Fibroblast of skin of scalp (primary cell): ENCODE data around the gene SIGLEC8.
"Not testable (repeated sequence)": the region's sequence is repeated elsewhere in the genome, so short reads cannot be mapped to it uniquely, and the experiment has no call there.

ENCODE experiments used
- DNase-seq: peaks from one replicate; pipeline ENCODE4 v3.0.0-alpha.2; 2013

SIGLEC8 gene

DNA sequence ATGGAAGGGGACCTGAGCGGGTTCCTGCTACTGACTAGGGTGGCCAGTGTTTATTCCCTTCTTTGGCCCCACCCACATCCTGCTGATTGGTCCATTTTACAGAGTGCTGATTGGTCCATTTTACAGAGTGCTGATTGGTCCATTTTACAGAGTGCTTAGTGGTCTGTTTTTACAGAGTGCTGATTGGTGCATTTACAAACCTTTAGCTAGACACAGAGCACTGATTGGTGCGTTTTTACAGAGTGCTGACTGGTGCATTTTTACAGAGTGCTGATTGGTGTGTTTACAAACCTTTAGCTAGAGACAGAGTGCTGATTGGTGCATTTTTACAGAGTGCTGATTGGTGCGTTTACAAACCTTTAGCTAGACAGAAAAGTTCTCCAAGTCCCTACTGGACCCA is 10.7 kb downstream of the SIGLEC8 start:
- not testable (repeated sequence) for DNase-seq

DNA sequence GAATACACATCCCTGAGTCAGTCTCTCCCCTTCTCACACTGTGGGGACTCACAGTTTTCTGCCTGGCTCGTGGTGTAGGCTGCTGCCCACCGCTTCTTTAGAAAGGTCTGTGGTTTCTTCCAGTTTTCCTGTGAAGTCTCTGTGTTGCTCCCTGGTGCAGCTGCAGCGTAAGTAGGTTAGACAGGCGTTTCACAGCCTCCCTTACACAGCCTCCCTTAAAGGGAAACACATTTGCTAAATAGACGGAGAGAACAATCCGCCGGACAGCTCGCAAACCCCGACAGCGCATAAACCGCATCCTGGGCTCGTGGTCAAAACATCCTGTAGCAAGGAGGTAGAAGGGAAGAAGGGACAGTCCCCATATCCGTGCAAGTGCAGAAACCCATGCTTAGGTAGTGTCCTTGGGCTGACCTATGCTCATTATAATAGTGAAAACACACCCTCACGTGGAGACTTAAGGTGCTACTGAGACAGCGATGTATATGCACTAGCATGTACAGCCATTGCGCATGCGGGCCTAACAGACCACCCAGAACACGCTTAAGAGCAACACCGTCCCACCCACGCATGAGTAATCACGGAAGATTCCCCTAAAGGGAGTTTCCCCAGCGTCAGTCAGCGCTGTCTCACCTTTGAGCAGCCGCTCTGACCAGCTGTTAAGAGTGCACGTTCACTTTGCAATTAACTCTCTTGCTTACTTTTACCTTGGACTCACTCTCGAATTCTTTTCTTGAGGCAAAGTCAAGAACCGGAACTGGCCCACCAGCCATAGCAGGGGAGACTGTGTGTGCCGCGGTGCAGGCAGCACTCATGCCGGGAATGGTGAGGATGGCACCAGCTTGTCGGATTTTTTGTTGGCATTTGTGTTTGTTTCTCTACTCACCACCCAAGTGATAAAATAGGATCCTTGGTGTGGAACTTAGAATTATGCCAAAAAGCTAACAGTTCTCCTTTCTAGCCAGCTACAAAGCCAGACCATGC is 16.6 kb downstream of the SIGLEC8 start:
- DNase-seq: no peak

DNA sequence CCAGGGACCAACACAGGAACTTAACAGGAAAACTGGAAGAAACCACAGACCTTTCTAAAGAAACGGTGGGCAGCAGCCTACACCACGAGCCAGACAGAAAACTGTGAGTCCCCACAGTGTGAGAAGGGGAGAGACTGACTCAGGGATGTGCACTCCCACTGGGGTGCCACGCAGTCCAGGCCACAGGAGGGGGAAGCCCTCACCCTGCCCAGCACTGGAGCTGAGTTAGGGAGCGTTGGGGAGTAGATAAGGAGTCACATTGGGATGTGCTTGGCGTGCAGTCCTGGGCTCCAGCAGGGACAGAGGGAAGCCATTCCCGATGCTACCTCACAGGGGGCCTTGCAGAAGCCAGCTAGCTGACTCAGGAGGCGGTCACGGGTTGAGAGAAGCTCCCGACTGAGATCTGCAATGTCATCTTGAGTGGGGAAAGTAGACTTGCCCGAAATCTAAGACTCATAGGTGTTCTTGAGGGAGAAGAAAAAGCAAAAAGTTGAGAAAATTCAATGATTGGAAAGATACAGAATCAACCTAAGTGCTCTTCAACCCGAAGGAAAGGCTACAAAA is 17.3 kb downstream of the SIGLEC8 start:
- DNase-seq: no peak

DNA sequence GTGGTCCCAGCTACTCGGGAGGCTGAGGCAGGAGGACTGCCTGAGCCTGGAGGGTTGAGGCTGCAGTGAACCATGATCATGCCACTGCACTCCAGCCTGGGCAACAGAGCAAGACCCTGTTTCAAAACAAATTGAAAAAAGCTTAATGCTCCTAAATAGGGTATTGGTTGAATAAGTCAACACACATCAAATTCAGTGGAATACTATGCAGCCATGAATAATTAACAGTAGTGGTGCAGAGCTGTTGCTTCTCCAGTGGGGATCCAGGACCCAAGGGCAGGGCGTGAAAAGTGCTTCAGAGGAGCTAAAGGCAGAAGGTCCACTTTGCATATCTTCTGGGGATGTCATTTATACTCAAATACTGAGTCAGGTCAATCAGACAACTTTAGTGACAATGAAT is 18.2 kb downstream of the SIGLEC8 start:
- no peak for DNase-seq

DNA sequence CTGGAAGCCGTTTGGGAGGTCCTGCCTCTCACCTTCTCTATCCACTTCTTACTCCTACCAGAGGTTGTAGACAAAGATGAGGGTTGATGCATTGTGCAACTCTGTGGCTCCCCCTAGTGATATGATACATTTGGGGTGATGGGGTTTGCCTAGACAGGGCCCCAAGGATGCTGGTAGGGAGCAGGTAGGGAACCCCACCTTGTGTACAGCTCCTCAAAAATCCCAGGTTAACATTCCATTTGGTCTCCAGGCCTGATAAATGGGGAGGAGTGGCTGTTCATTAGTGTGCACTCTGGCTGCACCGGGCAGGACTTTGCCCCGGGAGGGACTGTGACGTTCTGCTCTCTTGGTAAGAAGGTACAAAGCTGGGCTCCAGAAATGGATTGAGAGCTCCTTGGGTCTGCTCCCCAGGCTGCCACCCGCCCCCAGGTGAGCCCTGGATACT is 19.2 kb downstream of the SIGLEC8 start:
- DNase-seq: no peak

DNA sequence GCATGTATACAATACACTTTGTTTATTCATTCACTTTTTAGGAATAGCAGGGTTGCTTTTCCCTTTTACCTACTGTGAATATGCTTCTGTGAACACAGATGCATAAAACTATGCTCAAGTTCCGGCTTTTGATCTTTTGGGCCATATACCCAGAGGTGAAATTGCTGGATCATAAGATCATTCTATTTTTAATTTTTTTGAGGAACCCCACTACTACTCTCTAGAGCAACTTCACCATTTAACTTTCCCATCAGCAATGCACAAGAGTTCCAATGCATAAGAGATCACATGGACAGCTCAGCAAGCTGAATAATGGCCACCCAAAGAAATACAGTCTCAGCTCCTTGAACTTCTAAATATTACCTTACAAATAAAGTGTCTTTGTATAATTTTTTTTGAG is 23.8 kb downstream of the SIGLEC8 start:
- no peak for DNase-seq

DNA sequence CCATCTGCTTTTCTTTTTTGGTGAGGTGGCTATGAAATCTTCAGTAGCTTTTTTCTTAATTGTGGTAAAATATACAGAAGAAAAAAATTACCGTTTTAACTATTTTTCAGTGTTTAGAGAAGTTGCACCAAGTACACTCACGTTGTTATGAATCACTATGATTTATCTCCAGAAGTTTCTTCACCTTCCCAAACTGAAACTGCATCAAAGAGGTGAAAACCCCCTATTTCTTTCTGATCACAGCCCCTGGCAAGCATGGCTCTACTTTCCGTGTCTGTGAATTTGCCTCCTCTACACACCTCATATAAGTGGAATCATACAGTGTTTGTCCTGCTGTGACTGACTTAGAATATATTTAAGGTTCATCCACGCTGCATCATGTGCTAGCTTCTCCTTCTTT is 25.2 kb downstream of the SIGLEC8 start:
- no peak for DNase-seq

DNA sequence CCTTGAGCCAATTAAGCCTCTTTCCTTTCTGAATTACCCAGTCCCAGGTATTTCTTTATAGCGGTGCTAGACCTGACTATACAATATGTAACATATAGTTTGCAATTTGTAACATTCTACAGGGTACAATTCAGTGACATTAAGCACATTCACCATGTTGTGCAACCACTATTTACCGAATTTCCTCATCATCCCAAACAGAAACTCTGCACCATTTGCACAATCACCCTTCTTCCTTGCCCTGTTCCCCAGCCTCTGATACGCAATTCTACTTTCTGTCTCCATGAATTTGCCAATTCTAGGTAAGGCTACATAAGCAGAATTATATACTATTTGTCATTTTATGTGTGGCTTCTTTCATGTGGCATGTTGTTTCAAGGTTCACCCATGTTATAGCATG is 27.1 kb downstream of the SIGLEC8 start:
- no peak for DNase-seq

DNA sequence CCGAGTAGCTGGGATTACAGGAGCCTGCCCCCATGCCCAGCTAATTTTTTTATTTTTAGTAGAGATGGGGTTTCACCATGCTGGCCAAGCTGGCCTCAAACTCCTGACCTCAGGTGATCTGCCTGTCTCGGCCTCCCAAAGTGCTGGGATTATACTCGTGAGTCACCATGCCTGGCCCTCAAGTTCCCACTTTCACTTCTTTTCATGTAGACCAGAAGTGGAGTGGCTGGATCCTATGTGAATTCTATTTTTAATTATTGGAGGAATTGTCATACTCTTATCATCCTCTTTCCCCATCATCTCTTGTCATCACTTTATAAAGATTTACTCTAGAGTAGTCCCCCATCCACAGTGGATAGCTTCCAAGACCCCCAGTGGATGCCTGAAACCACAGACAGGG is 28.0 kb downstream of the SIGLEC8 start:
- no peak for DNase-seq

DNA sequence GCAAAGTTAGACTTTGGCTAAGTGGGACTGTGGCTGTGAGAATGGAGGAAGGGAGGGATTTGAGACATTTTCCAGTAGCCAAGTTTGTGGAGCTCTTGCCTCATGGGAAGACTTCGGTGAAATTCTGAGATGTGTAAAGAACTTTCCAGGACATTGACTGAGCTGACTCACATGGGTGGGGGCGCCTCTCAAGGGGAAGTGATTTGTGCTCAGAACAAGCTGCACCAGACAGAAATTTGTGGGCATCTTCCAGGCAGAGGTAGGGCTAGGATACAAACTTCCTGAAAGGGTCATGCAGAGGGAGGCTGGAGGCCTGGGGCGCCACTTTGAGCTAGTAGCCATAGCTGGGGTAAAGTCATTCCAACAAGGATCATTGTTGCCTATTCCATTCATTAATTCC is 31.1 kb downstream of the SIGLEC8 start:
- DNase-seq: no peak

DNA sequence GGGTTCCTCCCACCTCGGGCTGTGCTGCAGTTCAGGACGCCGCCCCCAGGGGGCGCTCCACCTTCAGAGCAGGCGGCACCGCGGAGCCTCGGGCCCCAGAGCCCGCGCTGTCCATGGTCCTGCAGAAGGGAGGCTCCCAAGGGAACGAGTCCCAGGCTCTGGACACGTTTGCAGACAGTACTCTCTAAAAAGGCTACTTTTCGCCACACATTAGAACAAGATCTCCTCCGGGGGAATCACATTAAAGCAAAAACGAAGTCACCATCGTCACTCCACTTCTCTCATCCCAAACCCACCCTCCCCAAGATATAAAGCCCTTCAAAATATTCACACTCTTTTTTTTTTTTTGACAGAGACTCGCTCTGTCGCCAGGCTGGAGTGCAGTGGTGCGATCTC is 36.2 kb downstream of the SIGLEC8 start:
- DNase-seq: peak; percentile 74

DNA sequence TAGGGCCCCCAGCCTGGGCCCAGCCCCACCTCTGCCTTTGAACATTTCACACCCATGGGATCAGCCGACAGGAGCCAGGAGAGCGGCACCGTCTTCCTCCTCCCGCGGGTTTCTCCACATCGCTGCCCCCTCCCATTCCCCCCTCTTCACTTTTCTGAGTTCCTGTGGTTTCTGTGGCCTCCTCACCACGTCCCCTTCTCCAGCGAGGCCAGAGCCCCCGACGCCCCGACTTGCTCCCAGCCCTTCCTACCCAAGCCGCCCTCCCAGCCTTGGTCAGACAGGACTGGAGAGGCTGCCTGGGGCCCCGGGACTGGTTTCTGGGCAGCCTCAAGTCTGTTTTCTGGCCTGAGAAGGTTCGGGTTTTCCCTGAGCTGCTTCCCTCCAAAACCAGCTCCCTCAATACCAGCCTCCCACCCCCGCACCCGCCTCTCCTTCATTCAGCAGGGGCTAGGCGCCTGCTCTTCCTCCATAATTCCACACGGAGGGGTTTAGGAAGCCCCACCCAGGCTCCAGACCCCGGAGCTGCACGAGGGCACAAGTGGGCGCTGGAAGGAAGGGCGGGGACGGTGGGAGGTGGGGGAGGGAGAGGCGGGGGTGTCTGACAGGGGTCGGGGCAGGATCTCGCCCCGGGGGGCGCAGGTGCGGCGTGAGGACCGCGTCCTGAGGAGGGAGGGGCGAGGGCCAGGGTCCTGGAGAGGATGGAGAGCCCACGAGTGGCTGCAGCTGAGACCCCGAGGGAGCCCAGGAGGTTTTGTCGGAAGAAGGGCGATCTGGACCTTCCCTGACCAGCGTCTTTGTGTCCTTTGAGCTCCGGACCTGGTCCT is 36.8 kb downstream of the SIGLEC8 start:
- DNase-seq: no peak

DNA sequence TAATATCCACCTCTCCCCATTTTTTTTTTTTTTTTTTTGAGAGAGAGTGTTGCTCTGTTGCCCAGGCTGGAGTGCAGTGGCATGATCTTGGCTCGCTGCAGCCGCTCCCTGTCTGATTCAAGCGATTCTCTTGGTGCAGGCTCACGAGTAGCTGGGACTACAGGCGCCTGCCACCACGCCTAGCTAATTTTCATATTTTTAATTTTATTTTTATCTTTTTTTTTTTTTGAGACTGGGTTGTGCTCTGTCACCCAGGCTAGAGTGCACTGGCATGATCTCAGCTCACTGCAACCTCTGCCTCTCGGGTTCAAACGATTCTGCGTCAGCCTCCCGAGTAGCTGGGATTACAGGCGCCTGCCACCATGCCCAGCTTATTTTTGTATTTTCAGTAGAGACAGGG is 37.7 kb downstream of the SIGLEC8 start:
- DNase-seq: not testable (repeated sequence)

DNA sequence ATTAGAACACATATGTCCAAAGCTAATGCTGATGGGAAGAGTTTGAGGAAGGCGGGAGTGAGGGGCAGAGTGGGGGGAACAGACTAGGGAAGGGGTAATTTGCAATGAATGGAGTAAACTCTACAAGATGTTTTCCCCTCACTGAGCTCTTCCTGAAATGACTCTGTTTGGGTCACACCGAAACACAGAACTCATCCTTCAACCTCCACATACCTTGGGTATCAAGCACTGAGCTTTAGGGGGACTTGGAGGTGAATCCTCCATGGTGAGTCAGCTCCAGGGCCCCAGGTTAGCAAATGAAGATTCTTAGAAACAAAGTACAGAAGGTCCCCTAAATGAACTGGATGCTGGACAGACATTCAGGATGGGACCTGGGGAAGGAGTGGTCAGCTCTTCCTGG is 39.5 kb downstream of the SIGLEC8 start:
- DNase-seq: no peak

DNA sequence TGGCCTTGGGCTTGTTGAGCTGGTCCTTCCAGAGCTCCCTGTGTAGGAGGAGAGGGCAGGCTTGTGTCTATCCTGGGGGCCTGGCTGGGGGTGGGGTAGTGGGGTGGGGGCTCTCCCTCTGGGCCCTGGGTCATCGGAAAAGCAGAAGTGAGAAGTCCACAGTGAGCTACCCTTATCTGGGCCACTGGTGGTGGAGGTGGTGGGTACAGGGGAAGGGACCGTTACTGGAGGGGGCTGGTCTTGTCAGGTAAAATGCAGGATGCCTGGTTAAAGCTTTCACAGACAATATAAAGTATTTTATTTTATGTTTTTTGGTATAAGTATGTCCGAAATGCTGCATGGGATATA is 40.5 kb downstream of the SIGLEC8 start:
- no peak for DNase-seq

DNA sequence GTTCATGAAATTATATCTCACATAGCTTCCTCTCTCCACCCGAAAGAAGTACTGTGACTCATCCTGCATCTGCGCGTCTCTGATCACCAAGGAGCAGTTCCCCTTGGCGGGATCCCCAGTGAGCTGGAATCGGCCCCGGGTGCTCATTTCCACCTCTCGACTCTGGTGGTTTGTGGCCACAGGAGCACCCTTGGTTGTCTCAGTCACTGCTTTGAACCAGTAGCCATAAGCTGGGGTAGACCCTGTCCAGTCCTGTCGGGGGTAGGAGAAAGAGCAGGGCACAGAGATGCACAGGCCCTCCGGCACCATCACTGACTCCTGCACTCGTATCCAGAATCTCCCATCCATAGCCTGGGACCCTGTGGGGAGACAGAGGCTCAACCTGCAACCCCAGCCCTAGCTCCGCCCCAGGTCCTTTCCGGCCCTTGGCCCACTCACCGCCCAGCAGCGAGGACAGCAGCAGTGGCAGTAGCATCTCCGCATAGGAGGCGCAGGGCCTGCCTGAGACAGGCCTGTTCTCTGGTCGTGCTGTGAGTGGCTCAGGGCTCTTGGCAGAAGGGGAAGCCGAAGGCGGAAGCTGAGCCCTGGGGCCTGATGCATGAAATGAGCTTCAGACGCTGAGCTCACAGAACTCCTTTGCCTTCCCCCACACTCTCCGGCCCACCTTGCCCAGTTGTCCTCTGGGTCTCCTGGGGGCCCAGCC is 41.0 kb downstream of the SIGLEC8 start, which contains the start of gene SIGLEC10:
Gene SIGLEC10 (minus strand): TSS at position 536 of the 703 bp plus-strand sequence. CDS start 61 bp downstream, at position 475.
- DNase-seq: no peak

DNA sequence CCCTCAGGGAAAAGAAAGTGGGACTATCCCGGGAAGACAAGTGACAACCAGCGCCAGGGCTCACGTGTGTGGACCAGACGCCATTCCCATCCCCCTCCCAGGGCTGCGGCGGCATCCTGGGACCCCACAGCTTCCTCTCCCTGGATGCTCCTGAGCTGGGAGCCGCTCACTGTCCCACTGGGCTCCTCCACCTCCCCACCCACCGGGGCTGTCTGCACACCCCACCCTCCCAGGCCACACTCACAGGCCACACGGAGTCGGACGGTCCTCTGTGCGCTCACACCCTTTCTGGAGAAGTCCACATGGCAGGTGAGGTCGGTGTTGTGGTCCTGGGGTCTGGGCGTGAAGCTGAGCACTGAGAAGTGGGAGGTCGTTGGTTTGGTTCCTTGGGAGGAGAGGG is 41.8 kb downstream of the SIGLEC8 start:
- not testable (repeated sequence) for DNase-seq

DNA sequence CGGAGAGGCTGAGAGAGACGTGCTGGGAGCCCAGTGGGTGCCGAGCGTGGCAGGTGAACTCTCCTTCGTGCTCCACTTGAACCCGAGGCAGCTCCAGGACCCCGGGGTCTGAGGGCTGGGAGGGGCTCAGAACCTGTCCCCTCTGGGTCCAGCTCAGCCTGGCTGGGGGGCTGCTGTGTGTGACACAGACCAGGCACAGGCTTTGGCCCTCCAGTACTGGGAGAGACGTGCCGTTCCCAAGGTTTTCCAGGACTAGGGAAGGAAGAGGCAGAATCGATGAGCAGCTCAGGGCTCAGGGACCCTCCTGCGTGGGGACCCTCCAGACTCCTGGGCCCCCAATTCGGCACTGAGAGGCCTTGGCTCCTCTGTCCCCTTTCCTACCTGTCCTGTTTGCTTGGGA is 43.1 kb downstream of the SIGLEC8 start:
- no peak for DNase-seq

DNA sequence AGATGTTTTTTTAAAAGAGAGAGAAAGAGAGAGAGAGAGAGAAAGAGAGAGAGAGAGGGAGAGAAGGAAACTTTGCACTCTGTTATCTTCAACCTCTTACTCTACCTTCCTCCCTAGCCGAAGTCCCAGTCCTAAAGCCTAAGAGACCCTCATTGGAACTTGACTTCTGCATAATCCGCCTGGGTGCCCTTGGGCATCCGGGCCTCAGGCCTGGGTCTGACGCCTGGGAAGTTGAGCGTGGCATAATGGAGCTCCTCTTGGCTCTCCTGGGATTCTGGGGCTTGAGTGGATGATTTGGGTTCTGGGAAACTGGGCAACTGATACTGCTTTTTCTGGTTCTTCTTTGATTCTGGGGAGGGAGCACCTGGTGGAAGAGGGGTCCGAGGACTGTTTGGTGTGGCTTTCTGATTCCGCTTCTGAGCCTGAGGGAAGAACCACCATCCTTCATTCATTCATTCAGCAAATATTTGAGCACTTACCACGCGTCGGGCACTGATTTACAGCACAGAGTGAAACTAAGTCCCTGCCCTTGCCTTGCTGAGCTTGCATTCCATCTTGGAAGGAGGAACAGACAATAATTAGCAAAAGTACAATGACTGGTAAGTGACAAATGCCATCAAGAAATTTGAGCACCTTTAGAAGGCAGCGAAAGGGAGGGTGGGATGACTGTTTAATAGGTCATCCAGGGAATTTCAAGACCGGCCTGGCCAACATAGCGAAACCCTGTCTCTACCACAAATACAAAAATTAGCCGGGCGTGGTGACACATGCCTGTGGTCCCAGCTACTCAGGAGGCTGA is 47.1 kb downstream of the SIGLEC8 start:
- no peak for DNase-seq

DNA sequence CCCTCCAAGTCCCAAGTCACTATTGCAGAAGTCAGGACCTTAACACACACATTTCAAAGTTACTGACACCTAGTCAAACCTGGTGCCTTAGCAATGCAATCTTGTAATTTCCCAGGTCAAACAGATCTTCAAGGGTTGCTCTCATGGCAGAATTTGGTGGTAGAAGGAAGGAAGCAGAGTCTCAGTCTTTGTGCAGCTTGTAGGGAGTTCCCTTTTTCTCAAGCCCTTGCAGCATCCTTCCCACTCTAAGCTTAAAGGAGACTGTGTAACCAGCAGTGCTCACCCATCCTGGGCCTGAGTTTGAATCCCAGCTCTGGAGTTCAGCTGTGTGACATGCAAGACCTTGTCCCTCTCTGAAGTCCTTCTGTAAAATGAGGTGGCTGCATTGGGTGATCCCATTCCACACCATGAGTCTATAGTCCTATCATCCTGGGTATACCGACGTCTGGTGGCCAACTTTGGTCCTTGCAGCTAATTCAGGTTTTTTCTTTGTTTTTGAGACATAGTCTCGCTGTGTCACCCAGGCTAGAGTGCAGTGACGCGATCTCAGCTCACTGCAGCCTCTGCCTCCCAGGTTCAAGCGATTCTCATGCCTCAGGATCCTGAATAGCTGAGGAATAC is 50.6 kb downstream of the SIGLEC8 start:
- no peak for DNase-seq

DNA sequence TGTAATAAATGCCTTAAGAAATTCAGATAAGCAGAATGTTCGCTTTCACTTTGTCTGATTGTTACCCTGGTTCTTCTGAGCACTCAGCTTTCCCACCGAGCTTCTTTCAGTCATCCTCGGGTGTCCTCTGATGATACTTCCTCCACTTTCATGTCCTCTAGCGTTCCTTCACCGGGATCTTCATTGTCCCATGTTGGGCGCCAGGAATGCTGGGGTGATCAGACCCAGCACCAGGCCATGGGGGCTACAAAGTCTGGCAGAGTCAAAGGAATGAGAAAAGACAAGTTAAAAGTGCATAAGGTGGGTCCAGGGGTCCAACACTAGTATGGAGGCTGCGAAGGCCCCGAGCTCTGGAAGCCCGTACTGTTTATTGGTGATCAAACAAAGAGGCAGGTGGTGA is 56.1 kb downstream of the SIGLEC8 start:
- no peak for DNase-seq
